Heart left ventricle (tissue), 16 donors: ENCODE data around the gene ABCC4. TPM values are rescaled to one million over a fixed set of nuclear protein-coding genes. Genes with fewer than 3 reads are reported as not detected.

ENCODE experiments used
- ATAC-seq, 4 donors: fragments of 200-7000 bp; cut with Tn5 transposase; one replicate each; pipeline ENCODE4 v1.9.1; 2020 to 2022; ENCODE audit warnings: moderate library complexity in 4 of 4, mild to moderate bottlenecking in 3 of 4, moderate number of reproducible peaks in 1 of 4
- DNase-seq, 5 donors: peaks; one replicate each; pipeline ENCODE4 v3.0.0-alpha.2; 2020
- H3K27ac ChIP-seq, 12 donors: fragments of 200-600 bp; sonication (generic) in 4 of 12; one replicate each; pipeline versions ENCODE4 v1.5.0 to v1.8.0; 2016 to 2022; ENCODE audit warnings: mild to moderate bottlenecking in 2 of 12
- H3K27me3 ChIP-seq, 9 donors: fragments of 200-600 bp; sonication (generic) in 2 of 9; one replicate each; pipeline versions ENCODE4 v1.5.1 to v1.8.0; 2016 to 2022; ENCODE audit warnings: mild to moderate bottlenecking in 3 of 9
- H3K36me3 ChIP-seq, 9 donors: fragments of 200-600 bp; sonication (generic) in 2 of 9; one replicate each; pipeline versions ENCODE4 v1.5.0 to v1.8.0; 2018 to 2022; ENCODE audit warnings: mild to moderate bottlenecking in 2 of 9
- H3K4me1 ChIP-seq, 12 donors: fragments of 200-600 bp; sonication (generic) in 4 of 12; one replicate each; pipeline versions ENCODE4 v1.5.0 to v1.8.0; 2016 to 2022; ENCODE audit warnings: mild to moderate bottlenecking in 3 of 12
- H3K4me3 ChIP-seq, 12 donors: fragments of 200-600 bp; sonication (generic) in 4 of 12; one replicate each; pipeline versions ENCODE4 v1.5.0 to v1.8.0; 2017 to 2022; ENCODE audit warnings: mild to moderate bottlenecking in 9 of 12, moderate library complexity in 4 of 12
- H3K9me3 ChIP-seq, 12 donors: fragments of 200-600 bp; sonication (generic) in 4 of 12; one replicate each; pipeline versions ENCODE4 v1.5.0 to v1.8.0; 2016 to 2022; ENCODE audit warnings: mild to moderate bottlenecking in 1 of 12
- CTCF ChIP-seq, 12 donors: fragments of 200-600 bp; sonication (generic) in 4 of 12; IDR thresholded peaks; one replicate each; pipeline versions ENCODE4 v1.5.0 to v1.8.0; 2018 to 2022; ENCODE audit warnings: antibody characterized with exemption in 12 of 12, mild to moderate bottlenecking in 5 of 12
- POLR2A ChIP-seq, 2 donors: fragments of 450-650 bp; IDR thresholded peaks; one replicate each; pipeline ENCODE4 v1.6.1; 2017; ENCODE audit warnings: antibody characterized with exemption in 2 of 2, mild to moderate bottlenecking in 2 of 2, moderate library complexity in 2 of 2
- WGBS, 4 donors: extraction: QIAGEN DNeasy Blood & Tissue Kit in 2 of 4; methylation state at CpG; one replicate each; pipeline versions ENCODE4 v1.1.5 to v1.1.7; 2013 to 2018; 5-methylcytosine and 5-hydroxymethylcytosine counted together
- intact Hi-C, 10 donors: fragments of 100-400 bp; cut with DNase I; formaldehyde crosslinking; loops; one replicate each; pipeline versions ENCODE4 v1.11.1 to v1.14.2; 2022
- polyA plus RNA-seq, 2 donors: library from polyadenylated mRNA; stranded (reverse); fragments of 200-250 nt; gene quantifications; one replicate each; pipeline ENCODE4 v1.2.3, GENCODE V29; 2013
- total RNA-seq, 9 donors: library from RNA; depleted of rRNA in 2 of 9; stranded (reverse); fragments of >200 nt in 2 of 9; fragmentation: NEBNext Ultra II Directional in 3 of 9; extraction: Animal tissue kit (Norgen Biotek cat#: 25700) in 3 of 9; gene quantifications; one replicate each; pipeline versions ENCODE4 v1.1.0 to v1.2.4, GENCODE V29; 2016 to 2023
- donor health status: ischemic (EF 13 %, LVEDD 7.1; RV severe dilation, severe dysfunction).
- donor health status: healthy with polysubstance abuse.
- donor health status: DM: no; HTN: yes; CAD: no.
- donor health status: DM: no; HTN: no; CAD: no.
- donor health status: ischemic (EF 25% LVEDD 6.9; RV normal size, moderate dysfunction).
- donor health status: ischemic (EF 25% LVEDD 5.7; RV mildly dilated, moderate dysfunction).
- donor health status: healthy.
- donor health status: DM: yes; HTN: yes; CAD: no.
- donor health status: ischemic (EF 35%, LVEDD 5.7; RV mildly dilated, moderate dysfunction).
- donor health status: nonischemic (EF 11% LVEDD 7.7; RV severe dilation, severe dysfunction).
- donor health status: DM: yes; HTN: yes; CAD: no.
- donor health status: PGD.
- donor health status: ischemic (EF 29% LVEDD 5.4; RV normal size, mild dysfunction).
- donor health status: nonischemic (EF 23%, LVEDD 6.1; RV moderate dilation, normal function).

Gene ABCC4
- total and polyA plus RNA-seq, 11 donors = 0.69 to 9.0 (median 5.3) TPM

- 35 to 81% (median 67%) methylated on average over 4 of the region's 4 CpGs for WGBS, 4 donors
- Histone ChIP-seq H3K27ac (no peak overlapping the region), H3K36me3 (peaks cover 0 to 3% (median 0%) of the 10 kb centered on the region in 9 donors), H3K4me1 (no peaks in the 10 kb centered on the region), H3K27me3 (no peaks in the 10 kb centered on the region), H3K4me3 (no peak overlapping the region), H3K9me3 (peaks cover 0 to 8% (median 0%) of the 10 kb centered on the region in 12 donors)
- intact Hi-C loops = no loop called here
- ATAC-seq = no peak
- DNase-seq = no peak
- TF ChIP-seq POLR2A (IDR thresholded peaks at IDR 0.05) (no peak), CTCF (IDR thresholded peaks at IDR 0.05) (no peak)
Observed at GRCh38 chr13:95023405-95023804, 277.8 kb downstream of the ABCC4 start.

- no peaks in the 10 kb centered on the region for H3K4me1 ChIP-seq
- DNase-seq (no peak), ATAC-seq (no peak)
- peaks cover 0 to 3% (median 0%) of the 10 kb centered on the region in 9 donors for H3K36me3 ChIP-seq
- intact Hi-C loops = no loop called here
- TF ChIP-seq CTCF (IDR thresholded peaks at IDR 0.05) (no peak), POLR2A (IDR thresholded peaks at IDR 0.05) (no peak)
- H3K27ac ChIP-seq = no peak overlapping the region
- H3K27me3 ChIP-seq = no peaks in the 10 kb centered on the region
- no peaks in the 10 kb centered on the region for H3K9me3 ChIP-seq
- no peak overlapping the region for H3K4me3 ChIP-seq
- 89 to 96% (median 93%) methylated on average over 6 of the region's 6 CpGs for WGBS, 4 donors
Observed at GRCh38 chr13:95020298-95020987, 280.8 kb downstream of the ABCC4 start.

- ATAC-seq (no peak), DNase-seq (no peak)
- H3K27me3 ChIP-seq = no peaks in the 10 kb centered on the region
- no peak overlapping the region for H3K27ac ChIP-seq
- H3K36me3 ChIP-seq = peaks cover 0 to 3% (median 0%) of the 10 kb centered on the region in 9 donors
- TF ChIP-seq POLR2A (IDR thresholded peaks at IDR 0.05) (no peak), CTCF (IDR thresholded peaks at IDR 0.05) (no peak)
- no peak overlapping the region for H3K4me3 ChIP-seq
- intact Hi-C loops = no loop called here
- 69 to 84% (median 79%) methylated on average over 7 of the region's 7 CpGs for WGBS, 4 donors
- H3K4me1 ChIP-seq = no peaks in the 10 kb centered on the region
- H3K9me3 ChIP-seq = no peaks in the 10 kb centered on the region
Observed at GRCh38 chr13:95019886-95020285, 281.4 kb downstream of the ABCC4 start.

DNA sequence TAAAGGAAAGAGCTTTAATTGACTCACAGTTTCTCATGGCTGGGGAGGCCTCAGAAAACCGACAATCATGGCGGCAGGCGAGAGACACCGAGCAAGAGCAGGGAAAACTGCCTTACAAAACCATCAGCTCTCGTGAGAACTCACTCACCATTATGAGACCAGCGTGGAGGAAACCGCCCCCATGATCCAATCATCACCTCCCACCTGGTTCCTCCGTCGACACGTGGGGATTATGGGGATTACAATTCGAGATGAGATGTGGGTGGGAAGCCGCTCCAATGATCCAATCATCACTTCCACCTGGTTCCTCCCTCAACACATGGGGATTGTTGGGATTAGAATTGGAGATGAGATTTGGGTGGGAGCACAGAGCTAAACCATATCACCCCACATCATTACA is 293.9 kb downstream of the ABCC4 start:
- Histone ChIP-seq H3K4me1 (peaks cover 0 to 7% (median 0%) of the 10 kb centered on the region in 12 donors), H3K4me3 (no peak overlapping the region), H3K27ac (no peak overlapping the region), H3K27me3 (peaks cover 3 to 16% (median 11%) of the 10 kb centered on the region in 9 donors), H3K36me3 (no peaks in the 10 kb centered on the region), H3K9me3 (no peaks in the 10 kb centered on the region)
- WGBS, 4 donors = 74 to 79% (median 76%) methylated on average over 12 of the region's 12 CpGs
- TF ChIP-seq POLR2A (IDR thresholded peaks at IDR 0.05) = no peak
- TF ChIP-seq CTCF (IDR thresholded peaks at IDR 0.05) = no peak
- intact Hi-C loops = no loop called here
- ATAC-seq = no peak
- DNase-seq = no peak
